ENCODE measurements around the gene PERCC1. TPM values are rescaled to one million over a fixed set of nuclear protein-coding genes. Genes with fewer than 3 reads are reported as not detected.

PERCC1 gene
- total RNA-seq, 4 donors from 2014 or later = not detected

- no peak for TF ChIP-seq CTCF (IDR thresholded peaks at IDR 0.05; ENCODE audit: low read depth)
Observed at GRCh38 chr16:1447965-1448364, 17.1 kb downstream of the PERCC1 start.

- TF ChIP-seq CTCF (IDR thresholded peaks at IDR 0.05; ENCODE audit: low read depth) = no peak
Observed at GRCh38 chr16:1448536-1449116, 17.7 kb downstream of the PERCC1 start.

GRCh38 chr16:1449201-1449788, 18.4 kb downstream of the PERCC1 start:
- no peak for TF ChIP-seq CTCF (IDR thresholded peaks at IDR 0.05; ENCODE audit: low read depth)

- TF ChIP-seq CTCF (IDR thresholded peaks at IDR 0.05; ENCODE audit: low read depth) = no peak
Observed at GRCh38 chr16:1450218-1450617, 19.3 kb downstream of the PERCC1 start.

- TF ChIP-seq CTCF (IDR thresholded peaks at IDR 0.05; ENCODE audit: low read depth) = no peak
Observed at GRCh38 chr16:1450841-1451240, 20.0 kb downstream of the PERCC1 start.

GRCh38 chr16:1451702-1452392, 21.0 kb downstream of the PERCC1 start:
- TF ChIP-seq CTCF (IDR thresholded peaks at IDR 0.05; ENCODE audit: low read depth) = no peak

GRCh38 chr16:1452530-1452929, 21.7 kb downstream of the PERCC1 start:
- TF ChIP-seq CTCF (IDR thresholded peaks at IDR 0.05; ENCODE audit: low read depth) = no peak

All from subcutaneous adipose tissue (tissue), 4 donors.